ENCODE data around the gene ENOSF1.

The ENOSF1 gene

DNA sequence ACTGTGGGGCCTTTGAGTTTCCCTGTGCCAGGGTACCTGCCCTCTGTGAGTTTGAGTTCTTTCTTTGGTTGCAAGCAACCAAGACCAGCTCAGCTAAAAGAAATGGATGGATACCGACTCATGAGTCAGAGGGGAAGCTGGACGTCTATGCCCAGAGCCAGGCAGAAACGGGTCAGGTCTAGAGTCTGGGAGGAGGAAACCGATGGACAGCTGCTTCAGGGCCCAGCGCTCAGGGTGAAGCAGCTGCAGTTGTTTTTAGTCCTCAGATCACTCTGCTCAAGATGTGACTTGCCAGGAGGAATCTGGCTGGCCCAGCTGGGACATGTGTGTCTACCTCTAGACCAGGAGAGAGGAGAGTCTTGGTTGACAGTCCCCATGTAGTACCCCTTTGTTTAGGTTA, 65.1 kb downstream of the ENOSF1 start:
- H3K4me1 Mint-ChIP-seq = peaks cover 18% of the 10 kb centered on the region
- no peak for DNase-seq
- no peaks in the 10 kb centered on the region for H3K9me3 Mint-ChIP-seq
- no peak overlapping the region for H3K4me3 Mint-ChIP-seq
- no peaks in the 10 kb centered on the region for H3K27me3 Mint-ChIP-seq
- ATAC-seq = no peak
- no peak overlapping the region for H3K27ac Mint-ChIP-seq

GRCh38 chr18:644395-645004, 67.9 kb downstream of the ENOSF1 start:
- no peaks in the 10 kb centered on the region for H3K27me3 Mint-ChIP-seq
- DNase-seq = peak; percentile 17 to 32
- no peak overlapping the region for H3K4me3 Mint-ChIP-seq
- peaks cover 9% of the 10 kb centered on the region for H3K4me1 Mint-ChIP-seq
- H3K9me3 Mint-ChIP-seq = no peaks in the 10 kb centered on the region
- H3K27ac Mint-ChIP-seq = no peak overlapping the region
- ATAC-seq = peak; percentile 88

DNA sequence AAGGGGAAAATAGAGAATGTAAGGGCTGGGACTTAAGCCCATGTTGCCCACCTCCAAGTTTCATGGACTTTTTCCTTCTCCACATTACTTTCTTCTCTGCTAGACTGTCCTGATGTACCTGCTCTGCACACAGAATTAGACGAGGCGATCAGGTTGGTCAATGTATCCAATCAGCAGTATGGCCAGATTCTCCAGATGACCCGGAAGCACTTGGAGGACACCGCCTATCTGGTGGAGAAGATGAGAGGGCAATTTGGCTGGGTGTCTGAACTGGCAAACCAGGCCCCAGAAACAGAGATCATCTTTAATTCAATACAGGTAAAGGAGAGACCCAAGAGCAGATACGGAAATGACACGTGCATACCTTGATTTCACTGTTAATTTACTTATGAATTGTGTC, 71.2 kb downstream of the ENOSF1 start:
- no peak overlapping the region for H3K4me3 Mint-ChIP-seq
- no peak overlapping the region for H3K27ac Mint-ChIP-seq
- ATAC-seq (no peak), DNase-seq (no peak)
- H3K9me3 Mint-ChIP-seq = no peaks in the 10 kb centered on the region
- peaks cover 10% of the 10 kb centered on the region for H3K27me3 Mint-ChIP-seq
- H3K4me1 Mint-ChIP-seq = peaks cover 9% of the 10 kb centered on the region

- DNase-seq (no peak), ATAC-seq (no peak)
- Mint-ChIP-seq H3K27me3 (peaks cover 10% of the 10 kb centered on the region), H3K4me1 (no peaks in the 10 kb centered on the region), H3K4me3 (no peak overlapping the region), H3K27ac (no peak overlapping the region), H3K9me3 (peaks cover 0 to 5% of the 10 kb centered on the region in 2 donors)
These were observed 77.3 kb downstream of the ENOSF1 start for GRCh38 chr18:635171-635570.

DNA sequence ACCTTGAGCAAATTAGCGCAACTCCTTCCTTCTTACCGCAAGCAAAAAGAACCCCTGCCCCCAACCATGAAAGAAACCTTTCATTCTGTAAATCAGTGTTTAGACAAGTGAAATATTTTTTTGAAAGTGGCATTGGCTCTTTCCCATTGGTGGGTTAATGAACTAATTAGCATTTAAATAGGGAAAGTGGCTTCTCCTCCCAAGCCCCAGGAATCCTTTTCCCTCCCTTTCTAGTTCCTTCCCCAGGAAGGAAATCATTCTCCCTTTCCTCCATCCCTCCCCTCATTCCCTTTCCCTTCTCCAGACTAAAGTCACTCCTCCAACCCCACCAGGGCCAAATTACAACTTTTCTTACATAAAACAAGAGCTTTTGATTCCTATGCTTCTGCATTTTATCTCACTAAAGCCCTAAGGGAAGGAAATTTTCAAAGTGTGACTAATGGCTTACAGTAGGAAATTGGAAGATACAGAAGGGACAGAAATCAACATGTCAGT, 77.8 kb downstream of the ENOSF1 start:
- peak overlapping the region in 1 of 2 donors; percentile 41 for H3K27ac Mint-ChIP-seq
- ATAC-seq = no peak
- H3K4me3 Mint-ChIP-seq = no peak overlapping the region
- H3K4me1 Mint-ChIP-seq = peaks cover 2% of the 10 kb centered on the region
- no peak for DNase-seq
- peaks cover 10% of the 10 kb centered on the region for H3K27me3 Mint-ChIP-seq
- peaks cover 0 to 5% of the 10 kb centered on the region in 2 donors for H3K9me3 Mint-ChIP-seq

- Mint-ChIP-seq H3K27me3 (no peaks in the 10 kb centered on the region), H3K4me1 (peaks cover 6% of the 10 kb centered on the region), H3K27ac (no peak overlapping the region), H3K4me3 (no peak overlapping the region), H3K9me3 (peaks cover 0 to 5% of the 10 kb centered on the region in 2 donors)
- no peak for DNase-seq
- no peak for ATAC-seq
These were observed 80.9 kb downstream of the ENOSF1 start for GRCh38 chr18:631560-631959.

GRCh38 chr18:629269-630150, 82.9 kb downstream of the ENOSF1 start:
- Mint-ChIP-seq H3K4me3 (no peak overlapping the region), H3K4me1 (peaks cover 6% of the 10 kb centered on the region), H3K27ac (peak overlapping the region in 1 of 2 donors; percentile 38), H3K9me3 (peaks cover 0 to 5% of the 10 kb centered on the region in 2 donors), H3K27me3 (no peaks in the 10 kb centered on the region)
- ATAC-seq (peak; percentile 35), DNase-seq (no peak)

DNA sequence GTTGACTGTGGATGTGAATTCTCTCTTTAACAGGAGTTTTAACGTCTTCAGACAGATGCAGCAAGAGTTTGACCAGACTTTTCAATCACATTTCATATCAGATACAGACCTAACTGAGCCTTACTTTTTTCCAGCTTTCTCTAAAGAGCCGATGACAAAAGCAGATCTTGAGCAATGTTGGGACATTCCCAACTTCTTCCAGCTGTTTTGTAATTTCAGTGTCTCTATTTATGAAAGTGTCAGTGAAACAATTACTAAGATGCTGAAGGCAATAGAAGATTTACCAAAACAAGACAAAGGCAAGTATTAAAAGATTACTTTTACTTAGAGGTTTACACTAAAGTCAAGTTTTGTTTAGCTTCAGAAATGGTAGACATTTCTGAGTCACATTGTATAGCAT, 85.2 kb downstream of the ENOSF1 start:
- Mint-ChIP-seq H3K9me3 (peaks cover 0 to 5% of the 10 kb centered on the region in 2 donors), H3K27me3 (no peaks in the 10 kb centered on the region), H3K4me3 (no peak overlapping the region), H3K4me1 (peaks cover 6% of the 10 kb centered on the region), H3K27ac (no peak overlapping the region)
- no peak for ATAC-seq
- DNase-seq = no peak

DNA sequence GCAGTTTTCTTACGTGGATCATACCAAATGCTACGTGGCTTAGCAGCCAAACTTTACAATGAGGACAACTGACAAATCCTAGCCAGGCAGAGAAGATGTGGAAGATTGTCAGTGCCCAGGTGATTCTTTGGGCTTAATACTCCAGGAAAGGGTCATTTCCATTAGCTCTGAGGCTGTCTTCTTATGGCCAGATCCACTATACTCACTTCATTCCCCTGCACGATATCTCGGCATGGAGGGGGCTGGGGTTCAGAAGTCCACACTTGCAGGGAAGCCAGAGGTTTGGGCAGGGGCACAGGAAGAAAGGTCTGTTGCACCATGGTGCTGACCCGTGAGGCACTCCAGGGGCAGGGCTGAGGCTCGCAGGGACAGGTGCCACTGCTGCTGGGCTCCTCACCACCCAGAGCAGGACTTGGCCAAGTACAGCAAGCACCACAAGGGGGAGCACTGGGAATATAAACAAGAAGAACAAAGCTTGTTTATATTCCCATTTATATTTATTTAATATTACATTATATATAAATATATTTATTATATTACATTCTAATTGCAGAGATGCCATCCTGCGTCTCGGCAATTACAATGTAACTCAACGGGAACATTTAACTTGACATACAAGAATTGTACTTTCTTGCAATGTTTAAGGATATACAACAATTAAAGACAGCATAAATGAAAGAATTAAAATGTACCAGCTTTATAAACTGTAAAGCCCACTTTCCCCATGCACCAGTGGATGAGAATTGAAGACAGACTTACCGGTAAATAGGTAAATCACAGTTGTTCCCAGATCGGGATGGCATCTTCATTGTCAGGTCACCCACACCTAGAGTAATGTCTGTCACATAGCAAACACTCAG, 88.4 kb downstream of the ENOSF1 start:
- H3K9me3 Mint-ChIP-seq = no peaks in the 10 kb centered on the region
- DNase-seq (peak; percentile 50 to 59), ATAC-seq (peak; percentile 82)
- H3K27ac Mint-ChIP-seq = no peak overlapping the region
- H3K27me3 Mint-ChIP-seq = no peaks in the 10 kb centered on the region
- no peak overlapping the region for H3K4me3 Mint-ChIP-seq
- no peaks in the 10 kb centered on the region for H3K4me1 Mint-ChIP-seq

GRCh38 chr18:622289-622688, 90.1 kb downstream of the ENOSF1 start:
- H3K27me3 Mint-ChIP-seq = no peaks in the 10 kb centered on the region
- DNase-seq (no peak), ATAC-seq (no peak)
- H3K27ac Mint-ChIP-seq = no peak overlapping the region
- H3K9me3 Mint-ChIP-seq = no peaks in the 10 kb centered on the region
- H3K4me3 Mint-ChIP-seq = no peak overlapping the region
- H3K4me1 Mint-ChIP-seq = no peaks in the 10 kb centered on the region

DNA sequence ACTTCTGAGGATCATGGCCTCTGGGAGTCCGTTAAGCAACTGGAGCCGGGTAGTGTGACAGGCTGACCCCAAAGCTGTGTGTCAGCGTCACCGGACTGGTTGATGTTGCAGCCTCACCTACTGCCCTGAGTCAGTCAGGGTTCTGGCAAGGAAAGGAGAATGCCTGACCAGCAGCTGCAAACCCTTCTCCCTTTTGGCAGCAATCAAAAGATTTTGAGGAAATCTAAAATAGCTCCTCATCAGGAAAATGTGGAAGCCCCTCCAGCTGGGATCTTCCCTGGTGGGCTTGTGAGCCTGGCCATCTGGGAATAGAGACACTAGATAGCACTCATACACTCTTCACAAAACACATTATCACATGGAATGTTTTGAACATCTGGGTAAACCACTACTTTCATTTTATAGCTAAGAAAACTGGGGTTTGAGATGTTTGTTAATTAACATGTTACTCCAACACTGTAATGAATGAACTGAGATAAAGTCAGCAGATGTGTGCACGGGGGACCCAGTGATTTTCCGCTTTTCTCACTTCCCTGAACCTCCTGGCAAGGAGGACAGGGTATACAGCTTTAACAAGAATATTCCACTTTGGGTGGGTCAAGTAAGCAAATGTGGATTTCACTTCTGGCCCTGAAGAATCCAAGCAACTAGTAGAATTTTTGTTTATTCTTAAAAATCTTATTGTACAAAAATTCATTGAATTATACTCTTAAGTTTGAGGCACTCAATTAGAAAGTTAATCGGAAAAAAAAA, 91.0 kb downstream of the ENOSF1 start:
- Mint-ChIP-seq H3K4me3 (no peak overlapping the region), H3K9me3 (no peaks in the 10 kb centered on the region), H3K4me1 (no peaks in the 10 kb centered on the region), H3K27me3 (no peaks in the 10 kb centered on the region), H3K27ac (no peak overlapping the region)
- no peak for DNase-seq
- no peak for ATAC-seq
